Liver (tissue), 9 donors: Measurements from ENCODE around the gene EFHD2. TPM values are rescaled to one million over a fixed set of nuclear protein-coding genes. Genes with fewer than 3 reads are reported as not detected.

Source experiments
- DNase-seq: peaks from one replicate; pipeline ENCODE4 v3.0.0-alpha.2; 2017; ENCODE audit warnings: low spot score
- H3K27ac ChIP-seq, 2 donors: one replicate each; pipeline ENCODE4 v1.7.0; 2013; ENCODE audit warnings: inconsistent platforms in 2 of 2, low read length in 2 of 2, control low read depth in 1 of 2, low read depth in 1 of 2, mild to moderate bottlenecking in 1 of 2
- H3K27me3 ChIP-seq, 4 donors: one replicate each; pipeline versions ENCODE4 v1.6.1 to v1.7.0; 2013; ENCODE audit warnings: low read length in 3 of 4, inconsistent platforms in 1 of 4, mild to moderate bottlenecking in 1 of 4, moderate library complexity in 1 of 4; ENCODE audit not compliant: control insufficient read depth in 4 of 4, insufficient read depth in 4 of 4
- H3K36me3 ChIP-seq, 4 donors: one replicate each; pipeline versions ENCODE4 v1.6.1 to v1.7.0; 2013; ENCODE audit warnings: low read length in 3 of 4, mild to moderate bottlenecking in 3 of 4, low read depth in 1 of 4, moderate library complexity in 1 of 4; ENCODE audit not compliant: control insufficient read depth in 4 of 4, insufficient read depth in 3 of 4
- H3K4me1 ChIP-seq, 4 donors: one replicate each; pipeline versions ENCODE4 v1.6.1 to v1.7.0; 2013; ENCODE audit warnings: low read length in 3 of 4, mild to moderate bottlenecking in 3 of 4, moderate library complexity in 1 of 4; ENCODE audit not compliant: control insufficient read depth in 4 of 4, insufficient read depth in 4 of 4
- H3K4me3 ChIP-seq, 3 donors: one replicate each; pipeline versions ENCODE4 v1.6.1 to v1.7.0; 2013; ENCODE audit warnings: low read length in 3 of 3, control low read depth in 1 of 3, low read depth in 1 of 3, mild to moderate bottlenecking in 1 of 3
- H3K9ac ChIP-seq, 2 donors: one replicate each; pipeline ENCODE4 v1.7.0; 2013; ENCODE audit warnings: low read length in 2 of 2, mild to moderate bottlenecking in 2 of 2, moderate library complexity in 2 of 2, control low read depth in 1 of 2, low read depth in 1 of 2
- H3K9me3 ChIP-seq, 4 donors: one replicate each; pipeline versions ENCODE4 v1.6.1 to v1.7.0; 2013; ENCODE audit warnings: low read length in 3 of 4; ENCODE audit not compliant: control insufficient read depth in 4 of 4
- CTCF ChIP-seq: fragments of 150-350 bp; IDR thresholded peaks from 2 replicates; pipeline ENCODE4 v1.5.1; 2017; ENCODE audit warnings: improper control_type of control experiment, low read depth, low read length; ENCODE audit not compliant: missing input control
- EGR1 ChIP-seq, 2 donors: IDR thresholded peaks; 2 replicates each; pipeline ENCODE4 v1.6.1; 2016 to 2018; ENCODE audit warnings: antibody characterized with exemption in 2 of 2, low read depth in 2 of 2
- FOXA2 ChIP-seq: IDR thresholded peaks from 2 replicates; pipeline ENCODE4 v1.6.1; 2016; ENCODE audit warnings: antibody characterized with exemption
- GABPA ChIP-seq, 2 donors: IDR thresholded peaks in 1 of 2; conservative IDR thresholded peaks in 1 of 2; 2 replicates each; pipeline ENCODE4 v1.6.1; 2016; ENCODE audit warnings: antibody characterized with exemption in 2 of 2, mild to moderate bottlenecking in 1 of 2, moderate library complexity in 1 of 2
- HNF4G ChIP-seq: IDR thresholded peaks from 2 replicates; pipeline ENCODE4 v1.6.1; 2016; ENCODE audit warnings: antibody characterized with exemption
- JUND ChIP-seq, 2 donors: IDR thresholded peaks; 2 replicates each; pipeline ENCODE4 v1.6.1; 2016; ENCODE audit warnings: antibody characterized with exemption in 2 of 2
- MAX ChIP-seq: IDR thresholded peaks from 2 replicates; pipeline ENCODE4 v1.6.1; 2016; ENCODE audit warnings: antibody characterized with exemption
- RXRA ChIP-seq, 2 donors: IDR thresholded peaks; 2 replicates each; pipeline ENCODE4 v1.6.1; 2017 to 2018; ENCODE audit warnings: antibody characterized with exemption in 2 of 2, mild to moderate bottlenecking in 1 of 2
- TAF1 ChIP-seq: conservative IDR thresholded peaks from 2 replicates; pipeline ENCODE4 v1.6.1; 2016; ENCODE audit warnings: antibody characterized with exemption, mild to moderate bottlenecking
- YY1 ChIP-seq: IDR thresholded peaks from 2 replicates; pipeline ENCODE4 v1.6.1; 2016; ENCODE audit warnings: antibody characterized with exemption, mild to moderate bottlenecking
- ZBTB33 ChIP-seq: IDR thresholded peaks from 2 replicates; pipeline ENCODE4 v1.6.1; 2016; ENCODE audit warnings: antibody characterized with exemption
- WGBS: extraction: QIAGEN DNeasy Blood & Tissue Kit; methylation state at CpG from one replicate; pipeline ENCODE4 v1.1.7; 2013; 5-methylcytosine and 5-hydroxymethylcytosine counted together
- polyA plus RNA-seq, 2 donors: library from polyadenylated mRNA; stranded (reverse) in 1 of 2; unstranded in 1 of 2; fragments of 200-250 nt in 1 of 2; fragments of >200 nt in 1 of 2; fragmentation: Nextera tagmentation in 1 of 2; extraction: Ambion mirVana in 1 of 2; gene quantifications; one replicate each; pipeline versions ENCODE4 v1.2.1 to v1.2.3, GENCODE V29; 2013 to 2015
- total RNA-seq, 2 donors: library from RNA; depleted of rRNA; stranded (reverse); fragments of >200 nt; gene quantifications; one replicate each; pipeline ENCODE4 v1.2.3, GENCODE V29; 2014
- donor health status: healthy.
- donor health status: healthy.
- donor health status: healthy.
- donor health status: healthy.
- donor health status: healthy.

EFHD2 gene
- total and polyA plus RNA-seq, 4 donors = 7.4 to 23.0 (median 11.7) TPM

- TF ChIP-seq JUND (IDR thresholded peaks at IDR 0.05) (no peak), MAX (no peak), RXRA (IDR thresholded peaks at IDR 0.05) (no peak), GABPA (IDR thresholded peaks at IDR 0.05 in 1 of 2, conservative IDR thresholded peaks at IDR 0.05 in 1 of 2) (no peak), HNF4G (no peak), EGR1 (IDR thresholded peaks at IDR 0.05; ENCODE audit: low read depth in 2 of 2) (no peak), CTCF (no peak), FOXA2 (no peak), TAF1 (no peak), ZBTB33 (no peak)
- 70% methylated on average over 11 of the region's 11 CpGs for WGBS
These were observed 1.2 kb downstream of the EFHD2 start for GRCh38 chr1:15410884-15411245.

GRCh38 chr1:15411593-15412137, 2.0 kb downstream of the EFHD2 start:
- peak overlapping the region; percentile 49 to 53 for H3K27ac ChIP-seq
- peaks cover 2 to 14% (median 8%) of the 10 kb centered on the region in 4 donors for H3K4me1 ChIP-seq
- H3K9ac ChIP-seq = peak overlapping the region in 1 of 2 donors; percentile 17
- H3K27me3 ChIP-seq = no peaks in the 10 kb centered on the region
- H3K4me3 ChIP-seq = peak overlapping the region in 2 of 3 donors; percentile 5 to 89
- WGBS = 63% methylated on average over 12 of the region's 12 CpGs
- no peaks in the 10 kb centered on the region for H3K9me3 ChIP-seq
- no peak for TF ChIP-seq YY1
- TF ChIP-seq GABPA (IDR thresholded peaks at IDR 0.05 in 1 of 2, conservative IDR thresholded peaks at IDR 0.05 in 1 of 2) = no peak
- DNase-seq = no peak
- H3K36me3 ChIP-seq = no peaks in the 10 kb centered on the region

More at GRCh38 chr1:15410884-15411245, 1.2 kb downstream of the EFHD2 start:
- Histone ChIP-seq H3K27me3 (no peaks in the 10 kb centered on the region), H3K9me3 (no peaks in the 10 kb centered on the region), H3K36me3 (no peaks in the 10 kb centered on the region), H3K4me1 (peaks cover 2 to 14% (median 7%) of the 10 kb centered on the region in 4 donors), H3K9ac (peak overlapping the region in 1 of 2 donors; percentile 50), H3K4me3 (peak overlapping the region; percentile 27 to 89 (median 63)), H3K27ac (peak overlapping the region; percentile 39 to 53)
- no peak for DNase-seq

- Histone ChIP-seq H3K4me1 (peaks cover 2 to 14% (median 8%) of the 10 kb centered on the region in 4 donors), H3K27ac (no peak overlapping the region), H3K27me3 (no peaks in the 10 kb centered on the region), H3K9ac (peak overlapping the region in 1 of 2 donors; percentile 6), H3K9me3 (no peaks in the 10 kb centered on the region), H3K36me3 (no peaks in the 10 kb centered on the region), H3K4me3 (no peak overlapping the region)
- WGBS = 78% methylated on average over 16 of the region's 16 CpGs
- TF ChIP-seq CTCF = no peak
- DNase-seq = no peak
These were observed 2.6 kb downstream of the EFHD2 start for GRCh38 chr1:15412175-15412800.
